Body of pancreas (tissue), 4 donors: ENCODE data around the gene OR2T2.

Experiments used
- CTCF ChIP-seq, 7 experiments: fragments of 450-650 bp in 4 of 7; fragments of 200-600 bp in 3 of 7; sonication (generic) in 3 of 7; IDR thresholded peaks; one replicate each; pipeline ENCODE4 v1.5.1; 2016 to 2019; ENCODE audit warnings: antibody characterized with exemption in 7 of 7
- POLR2A ChIP-seq, 3 donors: fragments of 450-650 bp; IDR thresholded peaks; one replicate each; pipeline ENCODE4 v1.6.1; 2016; ENCODE audit warnings: antibody characterized with exemption in 3 of 3, mild to moderate bottlenecking in 2 of 3

- TF ChIP-seq CTCF (IDR thresholded peaks at IDR 0.05) (no peak), POLR2A (IDR thresholded peaks at IDR 0.05) (no peak)
Measured at GRCh38 chr1:248417854-248418253, 27.6 kb upstream of the OR2T2 start.
